H1 (cell line): ENCODE measurements around the gene PLEK2. TPM values are rescaled to one million over a fixed set of nuclear protein-coding genes. Genes with fewer than 3 reads are reported as not detected.
A peak's percentile ranks its signal among the peaks of the same experiment; 100 is the strongest.

Experiments used
- CTCF ChIA-PET: fragments of 300-600 bp; sonication (Branson Sonifier 250); formaldehyde crosslinking; loops from one replicate; lab custom pipeline; 2021; ENCODE audit not compliant: partially characterized antibody; lab: Charles Lee
- POLR2A ChIA-PET: fragments of 300-600 bp; sonication (Branson Sonifier 250); formaldehyde crosslinking; loops from one replicate; lab custom pipeline; 2021; ENCODE audit warnings: inconsistent platforms; ENCODE audit not compliant: partially characterized antibody; lab: Charles Lee
- DNase-seq, 2 experiments: peaks; one replicate each; pipeline versions ENCODE4 v3.0.0 to v3.0.0-alpha.2; 2010 to 2022; ENCODE audit warnings: low spot score in 2 of 2, low read depth in 1 of 2, mixed read lengths in 1 of 2
- FAIRE-seq: peaks from 2 replicates; lab custom pipeline; 2011; peaks lifted over from hg19 to GRCh38; lab: Jason Lieb, UNC
- H2AFZ ChIP-seq: 2 replicates; pipeline ENCODE4 v1.8.1; 2012; ENCODE audit warnings: low read length, inconsistent platforms
- H2AK5ac ChIP-seq: 2 replicates; pipeline ENCODE4 v1.6.1; 2013; ENCODE audit warnings: low read depth, low read length
- H2BK120ac ChIP-seq: replicated peaks from 2 replicates; pipeline ENCODE3; 2013; ENCODE audit warnings: low read depth, low read length, inconsistent platforms
- H2BK12ac ChIP-seq: 2 replicates; pipeline ENCODE4 v1.6.1; 2013; ENCODE audit warnings: low read depth, low read length
- H2BK15ac ChIP-seq: 2 replicates; pipeline ENCODE4 v1.6.1; 2013; ENCODE audit warnings: low read length
- H2BK20ac ChIP-seq: 2 replicates; pipeline ENCODE4 v1.6.1; 2013; ENCODE audit warnings: low read length
- H2BK5ac ChIP-seq: 2 replicates; pipeline ENCODE4 v1.6.1; 2013; ENCODE audit warnings: low read depth, low read length
- H3K14ac ChIP-seq: 2 replicates; pipeline ENCODE4 v1.6.1; 2013; ENCODE audit warnings: inconsistent platforms; ENCODE audit not compliant: insufficient read length
- H3K18ac ChIP-seq: 2 replicates; pipeline ENCODE4 v1.6.1; 2013; ENCODE audit warnings: low read length; ENCODE audit errors: extremely low read depth
- H3K23ac ChIP-seq: 2 replicates; pipeline ENCODE4 v1.6.1; 2013; ENCODE audit warnings: inconsistent platforms; ENCODE audit not compliant: insufficient read length
- H3K23me2 ChIP-seq: 2 replicates; pipeline ENCODE4 v1.6.1; 2013; ENCODE audit warnings: low read depth, low read length
- H3K27ac ChIP-seq: 2 replicates; pipeline ENCODE4 v1.6.1; 2011; ENCODE audit warnings: low read depth, low read length, inconsistent platforms
- H3K27me3 ChIP-seq, 4 experiments: replicated peaks in 1 of 4; 1 replicate in 1 of 4; 2 replicates in 3 of 4; pipeline versions ENCODE4 v1.6.1 to v1.8.1; 2011 to 2013; ENCODE audit warnings: low read length in 3 of 4, mild to moderate bottlenecking in 3 of 4, inconsistent platforms in 2 of 4, mixed read lengths in 2 of 4, moderate library complexity in 1 of 4; ENCODE audit not compliant: control insufficient read depth in 3 of 4, insufficient read depth in 3 of 4; ENCODE audit errors: extremely low read depth in 1 of 4
- H3K36me3 ChIP-seq, 4 experiments: 2 replicates each; pipeline versions ENCODE4 v1.6.1 to v1.8.1; 2011 to 2013; ENCODE audit warnings: mild to moderate bottlenecking in 4 of 4, low read length in 3 of 4, moderate library complexity in 2 of 4, control low read depth in 1 of 4, inconsistent platforms in 1 of 4; ENCODE audit not compliant: insufficient read depth in 4 of 4, control insufficient read depth in 2 of 4
- H3K4ac ChIP-seq: replicated peaks from 2 replicates; pipeline ENCODE3; 2013; ENCODE audit warnings: low read length, low read depth, mixed read lengths, inconsistent platforms; ENCODE audit not compliant: insufficient read length
- H3K4me1 ChIP-seq, 4 experiments: replicated peaks in 1 of 4; 1 replicate in 1 of 4; 2 replicates in 3 of 4; pipeline versions ENCODE4 v1.6.1 to v1.8.1; 2011 to 2013; ENCODE audit warnings: low read length in 3 of 4, inconsistent platforms in 2 of 4, mixed read lengths in 1 of 4; ENCODE audit not compliant: insufficient read depth in 4 of 4, control insufficient read depth in 3 of 4
- H3K4me2 ChIP-seq, 2 experiments: 2 replicates each; pipeline versions ENCODE4 v1.6.1 to v1.8.1; 2011 to 2013; ENCODE audit warnings: low read depth in 2 of 2, low read length in 2 of 2, control low read depth in 1 of 2, inconsistent platforms in 1 of 2, mild to moderate bottlenecking in 1 of 2; ENCODE audit not compliant: insufficient read depth in 1 of 2
- H3K4me3 ChIP-seq, 4 experiments: fragments of 200-600, 300-600 bp in 1 of 4; sonication (generic), shearing (Covaris generic), sonication (Bioruptor Twin) in 1 of 4; 2 replicates each; pipeline versions ENCODE4 v1.5.1 to v1.8.1; 2011 to 2016; ENCODE audit warnings: low read length in 4 of 4, low read depth in 3 of 4, control low read depth in 2 of 4, inconsistent platforms in 2 of 4, mild to moderate bottlenecking in 2 of 4, mixed read lengths in 1 of 4, moderate library complexity in 1 of 4; ENCODE audit not compliant: insufficient read depth in 2 of 4; ENCODE audit errors: extremely low read depth in 1 of 4
- H3K56ac ChIP-seq: replicated peaks from 2 replicates; pipeline ENCODE3; 2013; ENCODE audit warnings: low read depth, mild to moderate bottlenecking, mixed read lengths, low read length, inconsistent platforms; ENCODE audit not compliant: insufficient read length
- H3K79me1 ChIP-seq: 2 replicates; pipeline ENCODE4 v1.6.1; 2013; ENCODE audit warnings: low read depth, low read length, control low read depth
- H3K79me2 ChIP-seq, 2 experiments: 2 replicates each; pipeline versions ENCODE4 v1.6.1 to v1.8.1; 2012 to 2013; ENCODE audit warnings: low read length in 2 of 2, mild to moderate bottlenecking in 2 of 2, inconsistent platforms in 1 of 2; ENCODE audit not compliant: insufficient read depth in 2 of 2, control insufficient read depth in 1 of 2
- H3K9ac ChIP-seq, 4 experiments: replicated peaks in 1 of 4; 1 replicate in 1 of 4; 2 replicates in 3 of 4; pipeline versions ENCODE4 v1.6.1 to v1.8.1; 2011 to 2013; ENCODE audit warnings: low read depth in 3 of 4, low read length in 3 of 4, control low read depth in 2 of 4, mild to moderate bottlenecking in 2 of 4, moderate library complexity in 2 of 4, inconsistent platforms in 1 of 4; ENCODE audit errors: extremely low read depth in 1 of 4
- H3K9me3 ChIP-seq, 2 experiments: 2 replicates each; pipeline versions ENCODE4 v1.6.1 to v1.8.1; 2012 to 2013; ENCODE audit warnings: mild to moderate bottlenecking in 2 of 2, moderate library complexity in 2 of 2, control low read depth in 1 of 2, inconsistent platforms in 1 of 2, low read depth in 1 of 2, low read length in 1 of 2, mixed read lengths in 1 of 2; ENCODE audit not compliant: insufficient read depth in 2 of 2
- H4K20me1 ChIP-seq, 2 experiments: replicated peaks in 1 of 2; 2 replicates each; pipeline versions ENCODE3 to v1.8.1; 2011 to 2013; ENCODE audit warnings: inconsistent platforms in 2 of 2, low read length in 2 of 2, mild to moderate bottlenecking in 1 of 2; ENCODE audit not compliant: insufficient read depth in 2 of 2, control insufficient read depth in 1 of 2
- H4K5ac ChIP-seq: 2 replicates; pipeline ENCODE4 v1.6.1; 2013; ENCODE audit warnings: low read length, low read depth, mixed read lengths, inconsistent platforms; ENCODE audit not compliant: insufficient read length
- H4K8ac ChIP-seq: 2 replicates; pipeline ENCODE4 v1.8.0; 2013; ENCODE audit warnings: mild to moderate bottlenecking, moderate library complexity, low read length, inconsistent platforms; ENCODE audit not compliant: insufficient read depth; ENCODE audit errors: extremely low read depth
- H4K91ac ChIP-seq: replicated peaks from 2 replicates; pipeline ENCODE3; 2013; ENCODE audit warnings: low read length, mixed read lengths, inconsistent platforms; ENCODE audit not compliant: insufficient read length
- ASH2L ChIP-seq: fragments of 200-600, 300-600 bp; sonication (generic); IDR thresholded peaks from one replicate; pipeline ENCODE4 v1.7.1; 2017; ENCODE audit warnings: low read length
- CHD1 ChIP-seq: IDR thresholded peaks from 2 replicates; pipeline ENCODE4 v1.6.1; 2012; ENCODE audit warnings: low read depth, low read length, improper control_type of control experiment
- EGR1 ChIP-seq: IDR thresholded peaks from 2 replicates; pipeline ENCODE4 v1.6.1; 2011; ENCODE audit warnings: low read depth, low read length, borderline replicate concordance
- EZH2 ChIP-seq: fragments of 200-600 bp; sonication (generic); IDR thresholded peaks from 2 replicates; pipeline ENCODE4 v1.7.1; 2012; ENCODE audit warnings: low read depth, mild to moderate bottlenecking, moderate library complexity, low read length, inconsistent platforms; ENCODE audit not compliant: severe bottlenecking
- HDAC2 ChIP-seq, 2 experiments: fragments of 300-600 bp in 1 of 2; sonication (generic) in 1 of 2; IDR thresholded peaks; 2 replicates each; pipeline ENCODE4 v1.6.1; 2011 to 2012; ENCODE audit warnings: low read depth in 2 of 2, low read length in 2 of 2, mild to moderate bottlenecking in 2 of 2, moderate library complexity in 2 of 2, borderline replicate concordance in 1 of 2, inconsistent platforms in 1 of 2
- MAFK ChIP-seq: IDR thresholded peaks from 2 replicates; pipeline ENCODE4 v1.6.1; 2012; ENCODE audit warnings: low read depth, mild to moderate bottlenecking, improper control_type of control experiment, low read length
- NRF1 ChIP-seq: IDR thresholded peaks from 2 replicates; pipeline ENCODE4 v1.6.1; 2011; ENCODE audit warnings: mild to moderate bottlenecking, low read depth, low read length, improper control_type of control experiment
- PHF8 ChIP-seq: fragments of 200-600 bp; sonication (generic); conservative IDR thresholded peaks from 2 replicates; pipeline ENCODE4 v1.7.1; 2012; ENCODE audit warnings: low read depth, mild to moderate bottlenecking, inconsistent platforms, low read length, moderate library complexity
- POU5F1 ChIP-seq: IDR thresholded peaks from 2 replicates; pipeline ENCODE4 v1.6.1; 2011; ENCODE audit warnings: low read depth, mild to moderate bottlenecking, low read length, moderate library complexity
- RBBP5 ChIP-seq: IDR thresholded peaks from 2 replicates; pipeline ENCODE4 v1.7.1; 2012; ENCODE audit warnings: low read depth, mild to moderate bottlenecking, inconsistent platforms, low read length, moderate library complexity, borderline replicate concordance
- WGBS, 2 experiments: shearing (Covaris generic) in 1 of 2; methylation state at CpG; one replicate each; pipeline versions ENCODE4 v1.1.6 to v1.1.7; 2013 to 2015; ENCODE audit warnings: low lambda C conversion rate in 2 of 2, mixed read lengths in 2 of 2, inconsistent platforms in 1 of 2, low coverage in 1 of 2, missing lambda C conversion rate in 1 of 2; ENCODE audit not compliant: insufficient replicate concordance in 2 of 2, insufficient coverage in 1 of 2, insufficient read length in 1 of 2; ENCODE audit errors: extremely low coverage in 1 of 2, missing lambda C conversion rate in 1 of 2; 5-methylcytosine and 5-hydroxymethylcytosine counted together
- polyA plus RNA-seq, 7 experiments: library from polyadenylated mRNA; depleted of rRNA in 3 of 7; stranded (reverse) in 5 of 7; unstranded in 2 of 7; fragments of >200 nt in 5 of 7; fragments of 200-250 nt in 2 of 7; gene quantifications; 1 replicate in 5 of 7; 2 replicates in 1 of 7; 4 replicates in 1 of 7; pipeline versions ENCODE4 v1.2.1 to v1.2.3, GENCODE V29; 2011 to 2013; ENCODE audit warnings: missing spikeins in 2 of 7, mixed read lengths in 2 of 7
- total RNA-seq: library from RNA; stranded (reverse); fragmentation: NEBNext Ultra II Directional; extraction: Animal tissue kit (Norgen Biotek cat#: 25700); gene quantifications from 2 replicates; pipeline ENCODE4 v1.2.1, GENCODE V29; 2021
- TF ChIP-seq, protein P1 (sequence below): IDR thresholded peaks from 2 replicates; pipeline ENCODE4 v1.6.1; 2012; ENCODE audit warnings: inconsistent platforms

Gene PLEK2
- total and polyA plus RNA-seq, 2 of the 8 experiments (the other 6 are each of a cell fraction or from before 2014, with no cell fraction given) = 0.41 to 2.1 TPM

DNA sequence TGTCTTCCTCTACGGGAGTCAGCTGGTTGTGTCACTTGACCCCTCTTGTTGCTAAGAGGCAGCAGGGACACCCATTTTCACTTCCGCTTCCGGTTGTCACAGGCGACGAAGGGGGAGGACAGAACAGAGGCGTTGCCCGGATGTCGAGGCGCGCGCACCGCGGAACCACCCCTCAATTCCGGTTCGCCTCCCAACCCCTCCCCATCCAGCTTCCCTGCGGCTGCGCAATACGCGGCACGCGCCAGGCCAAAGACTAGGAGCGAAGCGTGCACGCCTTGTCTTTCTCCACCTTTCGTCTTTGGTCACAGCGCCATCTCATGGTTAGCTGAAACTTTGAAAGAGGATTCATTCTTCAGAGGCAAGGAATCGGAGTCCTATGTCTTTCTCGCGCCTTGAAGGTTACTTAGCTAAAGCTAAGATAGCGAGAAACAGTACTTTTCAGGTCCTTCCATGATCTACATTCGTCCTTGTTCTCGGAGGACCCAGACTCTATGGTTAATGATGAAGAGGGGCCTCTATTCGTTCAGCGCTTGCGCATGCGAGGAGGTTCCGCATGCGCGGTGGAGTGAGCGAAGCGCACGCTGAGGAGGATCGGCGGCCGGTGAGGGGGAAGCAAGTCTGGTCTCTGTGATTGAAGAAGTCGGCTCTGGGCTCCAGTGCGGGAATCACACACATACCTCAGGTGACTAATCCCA, 52.0 kb downstream of the PLEK2 start, which contains the start of the genes ATP6V1D and EIF2S1:
Gene ATP6V1D (minus strand): TSS at position 30 of the 695 bp plus-strand sequence. CDS start 106 bp downstream, outside the sequence.
Gene EIF2S1 (plus strand): TSS at position 554 of the 695 bp plus-strand sequence. CDS start 4,440 bp downstream, outside the sequence.
- Histone ChIP-seq H3K27ac (peak within 1 kb of the TSS; percentile 98), H2BK120ac (no peak within 1 kb of the TSS), H4K5ac (peak within 1 kb of the TSS; percentile 77), H3K9me3 (no peaks in the 10 kb centered on the region), H3K56ac (peak within 1 kb of the TSS; percentile 93), H2BK15ac (no peak within 1 kb of the TSS), H3K9ac (peak within 1 kb of the TSS; percentile 96 to 99 (median 98)), H3K79me2 (peaks cover 12 to 84% of the 10 kb centered on the region in 2 experiments), H2BK12ac (peak within 1 kb of the TSS; percentile 91; the same call in 1 of the 2 replicates), H3K27me3 (no peaks in the 10 kb centered on the region), H4K8ac (peak within 1 kb of the TSS; percentile 82; the same call in 1 of the 2 replicates), H3K4ac (no peak within 1 kb of the TSS), H4K91ac (peak within 1 kb of the TSS; percentile 97), H3K23me2 (peaks cover 5% of the 10 kb centered on the region; the same call in 1 of the 2 replicates), H3K14ac (no peak within 1 kb of the TSS), H3K36me3 (peaks cover 0 to 17% (median 0%) of the 10 kb centered on the region in 4 experiments; a peak in 1 of 8 replicates), H2BK5ac (peak within 1 kb of the TSS; percentile 99), H4K20me1 (peaks cover 0 to 8% of the 10 kb centered on the region in 2 experiments), H3K4me2 (peak within 1 kb of the TSS; percentile 83 to 96), H3K4me1 (peaks cover 0 to 3% (median 1%) of the 10 kb centered on the region in 4 experiments; a peak in 2 of 7 replicates), H2AK5ac (no peak within 1 kb of the TSS), H3K79me1 (peaks cover 3% of the 10 kb centered on the region; the same call in 1 of the 2 replicates), H2AFZ (peak within 1 kb of the TSS; percentile 100), H3K4me3 (peak within 1 kb of the TSS; percentile 54 to 99 (median 92)), H2BK20ac (0 out of 2 replicates have a peak within 1 kb of the TSS, but pooled peaks have one; percentile 50), H3K18ac (peak within 1 kb of the TSS; percentile 99), H3K23ac (no peak within 1 kb of the TSS)
- 3% methylated on average over 39 of the region's 47 CpGs; no CpG with 5 or more reads in 1 of the 2 experiments for WGBS, 2 experiments
- FAIRE-seq = peak; percentile 93
- POLR2A ChIA-PET = interaction anchor here (0.6 to 2.0 kb wide), 14 partner anchors 8 to 1073 kb away, joined by 3 to 8 read pairs (median 4); partner anchors contain the start of gene PALS1
- CTCF ChIA-PET = interaction anchor here (0.7 to 1.7 kb wide), 22 partner anchors 9 to 852 kb away, joined by 3 to 9 read pairs (median 4); partner anchors contain the start of gene GPHN
- peak; percentile 97 to 98 for DNase-seq
- TF ChIP-seq, protein P1, sequence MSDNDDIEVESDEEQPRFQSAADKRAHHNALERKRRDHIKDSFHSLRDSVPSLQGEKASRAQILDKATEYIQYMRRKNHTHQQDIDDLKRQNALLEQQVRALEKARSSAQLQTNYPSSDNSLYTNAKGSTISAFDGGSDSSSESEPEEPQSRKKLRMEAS = peak; percentile 92
- TF ChIP-seq PHF8 (peak; percentile 90), ASH2L (no peak), CHD1 (no peak), EZH2 (no peak), EGR1 (no peak; the same call in none of the 2 replicates), RBBP5 (peak; percentile 22; the same call in 1 of the 2 replicates), HDAC2 (IDR thresholded peaks at IDR 0.05; ENCODE audit: borderline replicate concordance in 1 of 2, low read depth in 2 of 2, low read length in 2 of 2) (peak in 1 of 2 experiments; percentile 87; a peak in 1 of 4 replicates), MAFK (no peak), NRF1 (peak; percentile 83), POU5F1 (no peak)
